PC-3 (cell line): ENCODE results near the gene KIF18A.

Experiments used
- CTCF ChIP-seq: fragments of 300-600 bp; sonication (generic); conservative IDR thresholded peaks from 2 replicates; pipeline ENCODE4 v1.5.1; 2017; ENCODE audit warnings: antibody characterized with exemption, low read depth, mild to moderate bottlenecking, low read length
- EZH2 ChIP-seq: fragments of 300-600 bp; sonication (generic); IDR thresholded peaks from one replicate; pipeline ENCODE4 v1.6.1; 2017; ENCODE audit warnings: antibody characterized with exemption, mild to moderate bottlenecking, low read length; ENCODE audit not compliant: unreplicated experiment

- TF ChIP-seq CTCF (no peak), EZH2 (no peak)
Measured at GRCh38 chr11:27977031-27977430, 130.9 kb downstream of the KIF18A start.
